Rectal smooth muscle tissue (tissue), 1 donor: ENCODE results near the gene CEACAM20.
"Not testable (repeated sequence)": the region's sequence is repeated elsewhere in the genome, so short reads cannot be mapped to it uniquely, and the experiment has no call there.

Experiments
- H3K27ac ChIP-seq: one replicate; pipeline ENCODE4 v1.7.0; 2013; ENCODE audit warnings: low read depth, low read length, inconsistent platforms
- H3K27me3 ChIP-seq: one replicate; pipeline ENCODE4 v1.7.0; 2013; ENCODE audit warnings: low read length; ENCODE audit not compliant: control insufficient read depth, insufficient read depth
- H3K36me3 ChIP-seq: one replicate; pipeline ENCODE4 v1.7.0; 2013; ENCODE audit warnings: low read length; ENCODE audit not compliant: control insufficient read depth, insufficient read depth
- H3K4me1 ChIP-seq: one replicate; pipeline ENCODE4 v1.7.0; 2013; ENCODE audit warnings: low read length; ENCODE audit not compliant: control insufficient read depth, insufficient read depth
- H3K4me3 ChIP-seq: one replicate; pipeline ENCODE4 v1.7.0; 2013; ENCODE audit warnings: low read length
- H3K9ac ChIP-seq: one replicate; pipeline ENCODE4 v1.7.0; 2013; ENCODE audit warnings: low read length

CEACAM20 gene

DNA sequence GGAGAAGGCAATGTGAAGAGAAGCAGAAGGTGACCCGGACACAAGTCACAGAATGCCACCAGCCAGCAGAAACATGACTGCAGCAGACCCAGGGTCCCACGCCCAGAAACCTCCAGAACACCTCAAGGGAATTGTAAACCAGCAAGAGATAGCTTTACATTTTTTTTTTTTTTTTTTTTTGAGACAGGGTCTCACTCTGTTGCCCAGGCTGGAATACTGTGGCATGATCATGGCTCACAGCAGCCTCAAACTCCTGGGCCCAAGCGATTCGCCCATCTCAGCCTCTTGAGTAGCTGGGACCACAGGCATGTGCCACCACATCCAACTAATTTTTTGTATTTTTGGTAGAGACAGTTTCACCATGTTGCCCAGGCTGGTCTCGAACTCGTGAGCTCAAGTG lies 10.5 kb upstream of the CEACAM20 start:
- Histone ChIP-seq H3K4me1 (no peaks in the 10 kb centered on the region), H3K27ac (no peak overlapping the region), H3K27me3 (no peaks in the 10 kb centered on the region), H3K36me3 (no peaks in the 10 kb centered on the region), H3K4me3 (no peak overlapping the region), H3K9ac (no peak overlapping the region)

- Histone ChIP-seq H3K27ac (no peak overlapping the region), H3K9ac (no peak overlapping the region), H3K4me1 (no peaks in the 10 kb centered on the region), H3K27me3 (no peaks in the 10 kb centered on the region), H3K36me3 (no peaks in the 10 kb centered on the region), H3K4me3 (no peak overlapping the region)
Measured at GRCh38 chr19:44539236-44539826, 9.9 kb upstream of the CEACAM20 start.

DNA sequence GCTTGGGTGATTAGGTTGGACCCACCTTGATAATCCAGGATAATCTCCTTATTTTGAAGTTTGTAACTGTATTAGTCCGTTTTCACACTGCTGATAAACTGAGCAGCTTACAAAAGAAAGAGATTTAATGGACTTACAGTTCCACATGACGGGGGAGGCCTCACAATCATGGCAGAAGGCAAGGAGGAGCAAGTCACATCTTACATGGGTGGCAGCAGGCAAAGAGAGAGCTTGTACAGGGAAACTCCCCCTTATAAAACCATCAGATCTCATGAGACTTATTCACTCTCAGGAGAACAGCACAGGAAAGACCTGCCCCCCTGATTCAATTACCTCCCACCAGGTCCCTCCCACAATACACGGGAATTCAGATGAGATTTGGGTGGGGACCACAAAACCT lies 5.9 kb upstream of the CEACAM20 start:
- H3K4me3 ChIP-seq, H3K9ac ChIP-seq, H3K27me3 ChIP-seq, H3K27ac ChIP-seq, H3K36me3 ChIP-seq, H3K4me1 ChIP-seq: not testable (repeated sequence)

GRCh38 chr19:44532819-44533218 lies 3.3 kb upstream of the CEACAM20 start:
- Histone ChIP-seq H3K36me3 (no peaks in the 10 kb centered on the region), H3K4me3 (no peak overlapping the region), H3K27ac (no peak overlapping the region), H3K4me1 (no peaks in the 10 kb centered on the region), H3K27me3 (no peaks in the 10 kb centered on the region), H3K9ac (no peak overlapping the region)

DNA sequence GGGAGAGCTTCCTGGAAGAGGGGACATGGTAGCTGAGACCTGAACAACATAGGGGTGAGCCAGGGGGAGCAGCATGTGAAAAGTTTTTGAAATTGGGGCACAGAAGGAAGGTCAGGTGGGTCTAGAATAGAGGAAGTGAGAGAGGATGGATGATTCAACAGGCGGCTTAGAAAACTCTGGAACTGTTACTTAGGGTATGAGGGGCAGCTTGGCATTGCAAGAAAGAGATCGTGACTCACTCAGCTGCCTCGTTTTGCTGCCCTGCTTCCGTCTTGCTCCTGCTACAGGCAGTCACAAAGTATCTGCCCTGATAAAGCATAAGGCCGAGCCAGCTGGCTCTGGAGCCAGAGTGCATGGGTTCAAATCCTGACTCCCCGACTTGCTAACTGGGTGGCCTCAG lies 1.3 kb upstream of the CEACAM20 start:
- no peak overlapping the region for H3K9ac ChIP-seq
- no peak overlapping the region for H3K27ac ChIP-seq
- H3K27me3 ChIP-seq: no peaks in the 10 kb centered on the region
- no peaks in the 10 kb centered on the region for H3K4me1 ChIP-seq
- H3K4me3 ChIP-seq: no peak overlapping the region
- H3K36me3 ChIP-seq: no peaks in the 10 kb centered on the region

DNA sequence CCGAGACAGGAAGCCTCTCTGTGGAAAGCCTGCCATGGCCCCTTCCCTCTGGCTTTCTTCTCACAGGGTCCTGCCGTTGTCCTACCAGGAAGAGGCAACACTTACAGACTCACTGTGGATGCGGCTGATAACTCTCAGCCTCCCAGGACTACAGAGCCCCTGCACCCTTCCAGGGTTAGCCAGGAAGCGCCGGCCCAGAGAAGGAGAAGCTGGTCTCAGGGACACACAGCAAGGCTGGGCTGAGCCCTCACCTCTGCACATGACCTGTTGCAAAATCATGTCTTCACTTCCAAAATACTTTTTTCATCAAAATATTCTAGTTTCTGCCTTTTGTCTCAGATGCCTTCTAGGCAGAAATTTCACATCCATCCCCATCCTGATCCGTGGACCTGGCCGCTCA lies 1.9 kb downstream of the CEACAM20 start:
- no peaks in the 10 kb centered on the region for H3K4me1 ChIP-seq
- H3K27ac ChIP-seq: no peak overlapping the region
- H3K4me3 ChIP-seq: no peak overlapping the region
- H3K36me3 ChIP-seq: no peaks in the 10 kb centered on the region
- no peak overlapping the region for H3K9ac ChIP-seq
- H3K27me3 ChIP-seq: no peaks in the 10 kb centered on the region

DNA sequence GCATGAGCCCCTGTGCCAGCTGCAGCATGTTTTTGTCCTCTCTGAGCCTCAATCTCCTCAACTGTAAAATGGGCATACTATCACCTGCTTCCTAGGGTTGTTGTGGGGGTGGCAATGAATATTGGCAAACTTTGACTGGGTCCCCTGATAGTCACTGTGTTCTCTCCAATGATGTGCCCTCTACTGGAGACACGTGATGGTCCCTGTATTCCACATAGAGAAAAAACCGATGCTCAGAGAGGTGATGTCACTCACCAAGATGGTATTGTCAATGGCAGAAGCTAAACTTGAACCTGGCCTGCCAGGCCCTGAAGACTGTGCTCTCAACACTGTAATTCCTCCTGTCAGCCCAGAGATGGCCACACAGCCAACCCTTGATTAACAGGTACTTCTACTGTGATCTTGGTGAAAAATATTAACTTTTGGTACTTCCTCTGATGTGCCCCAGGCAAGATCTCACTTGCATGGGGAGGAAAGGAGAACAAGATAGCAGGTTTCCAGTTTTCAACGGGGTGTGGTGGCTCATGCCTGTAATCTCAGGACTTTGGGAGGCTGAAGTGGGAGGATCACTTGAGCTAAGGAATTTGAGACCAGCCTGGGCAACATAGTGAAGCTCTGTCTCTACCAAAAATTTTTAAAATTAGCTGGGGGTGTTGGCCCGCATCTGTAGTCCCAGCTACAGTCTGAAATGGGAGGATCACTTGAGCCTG lies 3.6 kb downstream of the CEACAM20 start:
- Histone ChIP-seq H3K36me3 (no peaks in the 10 kb centered on the region), H3K9ac (no peak overlapping the region), H3K4me3 (no peak overlapping the region), H3K27me3 (no peaks in the 10 kb centered on the region), H3K27ac (no peak overlapping the region), H3K4me1 (no peaks in the 10 kb centered on the region)

DNA sequence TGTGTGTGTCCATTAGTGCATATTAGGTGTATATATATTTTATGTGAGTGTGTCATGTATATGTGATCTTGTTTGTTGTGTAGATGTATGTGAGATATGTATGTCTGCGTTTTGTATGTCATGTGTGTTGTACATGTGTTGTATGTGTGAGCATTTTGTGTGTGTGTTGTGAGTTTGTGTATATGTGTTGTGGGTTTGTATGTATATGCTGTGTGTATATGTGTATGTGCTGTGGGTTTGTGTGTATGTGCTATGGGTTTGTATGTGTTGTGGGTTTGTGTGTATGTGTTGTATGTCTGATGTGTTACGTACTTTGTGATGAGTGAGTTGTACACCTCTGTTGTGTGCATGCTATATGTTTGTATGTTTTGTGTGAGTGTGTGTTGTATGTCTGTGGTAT lies 8.1 kb downstream of the CEACAM20 start:
- no peaks in the 10 kb centered on the region for H3K36me3 ChIP-seq
- no peak overlapping the region for H3K9ac ChIP-seq
- no peak overlapping the region for H3K27ac ChIP-seq
- H3K27me3 ChIP-seq: no peaks in the 10 kb centered on the region
- H3K4me1 ChIP-seq: no peaks in the 10 kb centered on the region
- H3K4me3 ChIP-seq: no peak overlapping the region

GRCh38 chr19:44517146-44517545 lies 12.3 kb downstream of the CEACAM20 start:
- no peaks in the 10 kb centered on the region for H3K4me1 ChIP-seq
- H3K9ac ChIP-seq: no peak overlapping the region
- H3K27ac ChIP-seq: no peak overlapping the region
- H3K36me3 ChIP-seq: no peaks in the 10 kb centered on the region
- no peaks in the 10 kb centered on the region for H3K27me3 ChIP-seq
- H3K4me3 ChIP-seq: no peak overlapping the region

GRCh38 chr19:44515907-44516306 lies 13.6 kb downstream of the CEACAM20 start:
- Histone ChIP-seq H3K9ac (no peak overlapping the region), H3K4me3 (no peak overlapping the region), H3K4me1 (no peaks in the 10 kb centered on the region), H3K27ac (no peak overlapping the region), H3K36me3 (no peaks in the 10 kb centered on the region), H3K27me3 (no peaks in the 10 kb centered on the region)

DNA sequence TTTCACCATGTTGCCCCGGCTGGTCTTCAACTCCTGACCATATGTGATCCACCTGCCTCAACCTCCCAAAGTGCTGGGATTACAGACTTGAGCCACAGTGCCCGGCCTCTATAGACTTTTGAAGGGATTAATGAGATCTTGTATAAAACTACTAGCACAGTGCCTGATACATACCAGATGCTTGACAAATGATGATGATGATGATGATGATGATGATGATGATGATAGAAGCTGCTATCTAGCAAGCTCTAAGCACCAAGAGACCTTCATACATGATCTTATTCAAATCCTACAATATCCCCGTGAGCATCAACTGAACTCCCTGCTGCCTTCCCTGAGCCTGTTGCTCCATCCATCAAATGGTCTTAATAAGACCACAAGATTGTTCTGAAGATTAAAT lies 14.4 kb downstream of the CEACAM20 start:
- Histone ChIP-seq H3K27ac (no peak overlapping the region), H3K4me3 (no peak overlapping the region), H3K9ac (no peak overlapping the region), H3K4me1 (no peaks in the 10 kb centered on the region), H3K36me3 (no peaks in the 10 kb centered on the region), H3K27me3 (no peaks in the 10 kb centered on the region)

DNA sequence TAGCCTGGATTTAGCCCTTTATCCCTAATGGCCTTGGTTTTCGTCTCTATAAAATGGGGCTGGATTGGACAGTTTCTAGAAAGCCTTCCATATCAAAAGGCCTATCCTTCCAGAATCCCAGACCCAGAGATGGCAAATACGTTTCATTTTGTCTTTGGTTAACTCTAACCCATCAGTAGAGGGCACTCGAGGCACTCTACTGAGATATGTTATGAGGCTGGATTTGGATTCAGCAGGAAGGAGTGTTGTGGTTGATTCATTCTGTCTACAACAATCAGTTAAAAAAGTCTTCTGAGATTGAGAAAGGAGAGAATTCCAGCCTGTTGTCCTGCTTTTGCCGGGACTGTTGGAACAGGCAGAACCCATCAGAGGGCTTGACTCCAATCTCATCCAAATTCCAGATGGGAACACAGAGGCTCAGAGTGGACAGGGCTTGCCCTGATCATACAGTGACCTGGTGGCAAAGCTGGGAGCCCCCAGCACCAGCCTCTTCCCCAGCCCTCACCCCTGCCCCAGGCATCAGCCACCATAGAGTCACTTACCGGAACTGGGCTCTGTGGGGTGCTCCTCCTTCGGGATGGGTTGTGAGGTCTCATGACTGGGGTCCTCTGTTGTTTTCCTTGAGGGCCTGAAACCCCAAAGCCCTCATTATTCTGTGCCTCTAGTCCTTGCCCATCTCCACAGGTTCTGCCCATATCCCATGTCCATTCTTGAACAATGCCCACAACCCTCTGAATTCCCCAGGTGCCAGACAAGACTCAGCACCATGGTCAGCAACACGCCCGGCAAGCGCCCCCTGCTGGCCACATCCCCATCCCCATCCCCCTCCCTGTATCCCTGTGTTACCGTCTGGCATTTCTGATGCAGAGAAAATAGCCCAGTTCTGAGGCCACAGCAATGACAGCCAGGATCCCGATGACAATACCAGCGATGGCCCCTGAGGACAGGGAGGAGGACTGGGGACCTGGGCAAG lies 16.9 kb downstream of the CEACAM20 start:
- no peaks in the 10 kb centered on the region for H3K36me3 ChIP-seq
- H3K9ac ChIP-seq: no peak overlapping the region
- no peaks in the 10 kb centered on the region for H3K27me3 ChIP-seq
- no peaks in the 10 kb centered on the region for H3K4me1 ChIP-seq
- no peak overlapping the region for H3K27ac ChIP-seq
- H3K4me3 ChIP-seq: no peak overlapping the region
